ENCODE results near the gene DCP1A. TPM values are rescaled to one million over a fixed set of nuclear protein-coding genes. Genes with fewer than 3 reads are reported as not detected.
A peak's percentile ranks its signal among the peaks of the same experiment; 100 is the strongest.
"Not testable (repeated sequence)": the region's sequence is repeated elsewhere in the genome, so short reads cannot be mapped to it uniquely, and the experiment has no call there.

DCP1A gene
- polyA plus RNA-seq, 1 experiment: 34.0 TPM

DNA sequence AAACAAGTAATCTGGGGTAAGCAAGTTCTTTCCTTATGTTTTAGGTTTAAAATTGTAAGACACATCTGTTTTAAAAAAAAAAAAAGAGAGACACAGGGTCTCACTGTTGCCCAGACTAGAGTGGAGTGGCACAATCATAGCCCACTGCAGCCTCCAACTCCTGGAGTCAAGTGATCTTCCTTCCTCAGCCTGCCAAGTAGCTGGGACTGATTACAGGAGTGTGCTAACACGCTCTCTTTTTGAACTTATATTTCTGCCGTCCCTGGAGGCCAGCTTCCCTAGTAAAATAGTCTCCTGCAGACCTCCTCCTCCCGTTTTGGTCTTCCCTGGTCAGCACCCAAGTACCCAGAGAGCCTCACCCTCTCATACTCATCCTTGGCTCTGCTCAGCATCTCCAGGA, 35.5 kb downstream of the DCP1A start:
- POLR2A ChIA-PET: no interaction called here
- Histone ChIP-seq H3K27me3 (ENCODE audit: control insufficient read depth, insufficient read depth, low read length) (no peaks in the 10 kb centered on the region), H3K36me3 (ENCODE audit: control insufficient read depth, insufficient read depth, low read length) (peaks cover 8% of the 10 kb centered on the region), H3K4me3 (ENCODE audit: low read depth, low read length) (no peak overlapping the region)
- TF ChIP-seq, protein P1, sequence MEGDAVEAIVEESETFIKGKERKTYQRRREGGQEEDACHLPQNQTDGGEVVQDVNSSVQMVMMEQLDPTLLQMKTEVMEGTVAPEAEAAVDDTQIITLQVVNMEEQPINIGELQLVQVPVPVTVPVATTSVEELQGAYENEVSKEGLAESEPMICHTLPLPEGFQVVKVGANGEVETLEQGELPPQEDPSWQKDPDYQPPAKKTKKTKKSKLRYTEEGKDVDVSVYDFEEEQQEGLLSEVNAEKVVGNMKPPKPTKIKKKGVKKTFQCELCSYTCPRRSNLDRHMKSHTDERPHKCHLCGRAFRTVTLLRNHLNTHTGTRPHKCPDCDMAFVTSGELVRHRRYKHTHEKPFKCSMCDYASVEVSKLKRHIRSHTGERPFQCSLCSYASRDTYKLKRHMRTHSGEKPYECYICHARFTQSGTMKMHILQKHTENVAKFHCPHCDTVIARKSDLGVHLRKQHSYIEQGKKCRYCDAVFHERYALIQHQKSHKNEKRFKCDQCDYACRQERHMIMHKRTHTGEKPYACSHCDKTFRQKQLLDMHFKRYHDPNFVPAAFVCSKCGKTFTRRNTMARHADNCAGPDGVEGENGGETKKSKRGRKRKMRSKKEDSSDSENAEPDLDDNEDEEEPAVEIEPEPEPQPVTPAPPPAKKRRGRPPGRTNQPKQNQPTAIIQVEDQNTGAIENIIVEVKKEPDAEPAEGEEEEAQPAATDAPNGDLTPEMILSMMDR (IDR thresholded peaks at IDR 0.05; ENCODE audit: insufficient read depth, low read depth, low read length): no peak
- DNase-seq (ENCODE audit: low read depth): no peak
- CTCF ChIA-PET: interaction anchor here (1.2 kb wide), 1 partner anchor 12 kb away, joined by 4 read pairs; no protein-coding TSS in a partner anchor

- ChIA-PET POLR2A (no interaction called here), CTCF (interaction anchor here (0.9 kb wide), 1 partner anchor 11 kb away, joined by 3 read pairs; no protein-coding TSS in a partner anchor)
- Histone ChIP-seq H3K27me3 (ENCODE audit: control insufficient read depth, insufficient read depth, low read length) (no peaks in the 10 kb centered on the region), H3K4me3 (ENCODE audit: low read depth, low read length) (no peak overlapping the region), H3K36me3 (ENCODE audit: control insufficient read depth, insufficient read depth, low read length) (peaks cover 9% of the 10 kb centered on the region)
- TF ChIP-seq, protein P1 (IDR thresholded peaks at IDR 0.05; ENCODE audit: insufficient read depth, low read depth, low read length): no peak
- DNase-seq (ENCODE audit: low read depth): no peak
Measured at GRCh38 chr3:53303957-53304356, 43.4 kb downstream of the DCP1A start.

DNA sequence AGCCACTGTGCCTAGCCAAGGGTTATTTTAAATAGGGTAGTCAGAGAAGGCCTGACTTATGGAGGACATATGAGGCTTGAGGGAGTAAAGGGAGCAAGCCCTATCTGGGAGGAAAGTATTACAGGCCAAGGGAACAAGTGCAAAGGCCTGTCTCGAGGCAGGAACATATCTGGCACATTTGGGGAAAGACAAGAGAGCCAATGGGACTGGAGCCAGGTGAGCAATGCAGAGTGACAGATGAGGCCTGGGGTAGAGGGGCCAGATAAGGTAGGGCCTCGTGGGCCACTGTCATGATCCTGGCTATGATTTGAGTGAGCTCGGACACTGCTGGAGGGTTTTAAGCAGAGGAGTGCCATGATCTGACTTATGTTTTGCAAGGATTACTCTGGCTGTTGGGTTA, 43.8 kb downstream of the DCP1A start:
- CTCF ChIA-PET: interaction anchor here (0.9 kb wide), 2 partner anchors 12 to 20 kb away, joined by 3 read pairs; no protein-coding TSS in a partner anchor
- DNase-seq (ENCODE audit: low read depth): no peak
- POLR2A ChIA-PET: no interaction called here
- H3K27me3 ChIP-seq (ENCODE audit: control insufficient read depth, insufficient read depth, low read length): no peaks in the 10 kb centered on the region
- no peak overlapping the region for H3K4me3 ChIP-seq (ENCODE audit: low read depth, low read length)
- peaks cover 7% of the 10 kb centered on the region for H3K36me3 ChIP-seq (ENCODE audit: control insufficient read depth, insufficient read depth, low read length)
- TF ChIP-seq, protein P1 (IDR thresholded peaks at IDR 0.05; ENCODE audit: insufficient read depth, low read depth, low read length): no peak

- Histone ChIP-seq H3K27me3 (ENCODE audit: control insufficient read depth, insufficient read depth, low read length) (no peaks in the 10 kb centered on the region), H3K4me3 (ENCODE audit: low read depth, low read length) (no peak overlapping the region), H3K36me3 (ENCODE audit: control insufficient read depth, insufficient read depth, low read length) (peaks cover 7% of the 10 kb centered on the region)
- POLR2A ChIA-PET: no interaction called here
- TF ChIP-seq, protein P1 (IDR thresholded peaks at IDR 0.05; ENCODE audit: insufficient read depth, low read depth, low read length): no peak
- DNase-seq (ENCODE audit: low read depth): no peak
- CTCF ChIA-PET: interaction anchor here (1.0 to 2.1 kb wide), 2 partner anchors 17 to 187 kb away, joined by 3 to 6 read pairs; no protein-coding TSS in a partner anchor
Measured at GRCh38 chr3:53300826-53301225, 46.5 kb downstream of the DCP1A start.

GRCh38 chr3:53299611-53300023, 47.7 kb downstream of the DCP1A start:
- H3K36me3 ChIP-seq (ENCODE audit: control insufficient read depth, insufficient read depth, low read length); H3K27me3 ChIP-seq (ENCODE audit: control insufficient read depth, insufficient read depth, low read length); POLR2A ChIA-PET; H3K4me3 ChIP-seq (ENCODE audit: low read depth, low read length): not testable (repeated sequence)
- TF ChIP-seq, protein P1 (IDR thresholded peaks at IDR 0.05; ENCODE audit: insufficient read depth, low read depth, low read length): peak; percentile 77
- CTCF ChIA-PET: interaction anchor here (0.8 to 2.1 kb wide), 11 partner anchors 8 to 411 kb away, joined by 3 to 7 read pairs (median 3); no protein-coding TSS in a partner anchor
- DNase-seq (ENCODE audit: low read depth): peak; percentile 10
